ENCODE results near the gene LGR4.

DNA sequence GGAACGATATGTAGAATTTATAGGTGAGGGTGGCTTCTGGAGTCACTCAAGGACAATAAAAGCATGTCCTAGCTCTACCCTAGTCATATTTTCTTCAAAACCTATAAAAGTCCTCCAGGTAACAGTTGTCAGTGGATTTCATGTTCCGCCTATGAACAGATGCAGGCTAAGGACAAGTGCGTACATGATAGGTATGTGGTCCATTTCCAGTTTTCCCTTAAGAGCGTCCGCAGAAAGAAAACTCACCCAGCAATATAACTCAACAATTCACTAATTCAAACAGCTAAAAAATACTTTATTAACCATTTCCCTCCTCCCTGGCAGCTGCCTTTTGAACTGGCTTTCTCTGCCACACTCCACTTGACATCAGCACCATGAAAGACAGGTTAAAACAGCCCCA lies 59.4 kb downstream of the LGR4 start:
- TF ChIP-seq, protein P1, sequence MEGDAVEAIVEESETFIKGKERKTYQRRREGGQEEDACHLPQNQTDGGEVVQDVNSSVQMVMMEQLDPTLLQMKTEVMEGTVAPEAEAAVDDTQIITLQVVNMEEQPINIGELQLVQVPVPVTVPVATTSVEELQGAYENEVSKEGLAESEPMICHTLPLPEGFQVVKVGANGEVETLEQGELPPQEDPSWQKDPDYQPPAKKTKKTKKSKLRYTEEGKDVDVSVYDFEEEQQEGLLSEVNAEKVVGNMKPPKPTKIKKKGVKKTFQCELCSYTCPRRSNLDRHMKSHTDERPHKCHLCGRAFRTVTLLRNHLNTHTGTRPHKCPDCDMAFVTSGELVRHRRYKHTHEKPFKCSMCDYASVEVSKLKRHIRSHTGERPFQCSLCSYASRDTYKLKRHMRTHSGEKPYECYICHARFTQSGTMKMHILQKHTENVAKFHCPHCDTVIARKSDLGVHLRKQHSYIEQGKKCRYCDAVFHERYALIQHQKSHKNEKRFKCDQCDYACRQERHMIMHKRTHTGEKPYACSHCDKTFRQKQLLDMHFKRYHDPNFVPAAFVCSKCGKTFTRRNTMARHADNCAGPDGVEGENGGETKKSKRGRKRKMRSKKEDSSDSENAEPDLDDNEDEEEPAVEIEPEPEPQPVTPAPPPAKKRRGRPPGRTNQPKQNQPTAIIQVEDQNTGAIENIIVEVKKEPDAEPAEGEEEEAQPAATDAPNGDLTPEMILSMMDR (IDR thresholded peaks at IDR 0.05), result no peak
- no peak for TF ChIP-seq EP300 (IDR thresholded peaks at IDR 0.05)
